ENCODE results near the gene KCND3.

The KCND3 gene

DNA sequence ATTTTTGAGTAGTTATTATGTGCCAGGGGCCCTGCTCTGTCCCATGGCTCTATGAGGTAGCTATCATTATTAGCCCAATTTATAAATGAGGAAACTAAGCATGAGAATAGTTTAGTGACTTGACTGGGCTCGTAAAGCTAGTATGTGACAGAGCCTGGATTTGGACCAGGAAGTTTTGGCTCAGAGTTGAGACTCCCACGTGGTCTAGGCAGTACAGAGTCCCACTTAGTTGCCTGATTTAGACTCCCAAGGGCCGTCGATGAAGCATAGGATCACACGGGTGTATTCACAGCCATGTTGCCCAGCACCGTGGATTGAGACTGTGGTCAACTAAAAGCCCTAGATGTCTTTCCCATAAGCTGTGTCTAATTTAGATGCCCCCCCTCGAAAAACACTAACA is 152.1 kb downstream of the KCND3 start:
- TF ChIP-seq, protein P1, sequence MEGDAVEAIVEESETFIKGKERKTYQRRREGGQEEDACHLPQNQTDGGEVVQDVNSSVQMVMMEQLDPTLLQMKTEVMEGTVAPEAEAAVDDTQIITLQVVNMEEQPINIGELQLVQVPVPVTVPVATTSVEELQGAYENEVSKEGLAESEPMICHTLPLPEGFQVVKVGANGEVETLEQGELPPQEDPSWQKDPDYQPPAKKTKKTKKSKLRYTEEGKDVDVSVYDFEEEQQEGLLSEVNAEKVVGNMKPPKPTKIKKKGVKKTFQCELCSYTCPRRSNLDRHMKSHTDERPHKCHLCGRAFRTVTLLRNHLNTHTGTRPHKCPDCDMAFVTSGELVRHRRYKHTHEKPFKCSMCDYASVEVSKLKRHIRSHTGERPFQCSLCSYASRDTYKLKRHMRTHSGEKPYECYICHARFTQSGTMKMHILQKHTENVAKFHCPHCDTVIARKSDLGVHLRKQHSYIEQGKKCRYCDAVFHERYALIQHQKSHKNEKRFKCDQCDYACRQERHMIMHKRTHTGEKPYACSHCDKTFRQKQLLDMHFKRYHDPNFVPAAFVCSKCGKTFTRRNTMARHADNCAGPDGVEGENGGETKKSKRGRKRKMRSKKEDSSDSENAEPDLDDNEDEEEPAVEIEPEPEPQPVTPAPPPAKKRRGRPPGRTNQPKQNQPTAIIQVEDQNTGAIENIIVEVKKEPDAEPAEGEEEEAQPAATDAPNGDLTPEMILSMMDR (IDR thresholded peaks at IDR 0.05; ENCODE audit: borderline replicate concordance, insufficient read depth, low read depth, low read length), result no peak
- H3K4me3 ChIP-seq (ENCODE audit: low read depth, low read length), result no peak overlapping the region

DNA sequence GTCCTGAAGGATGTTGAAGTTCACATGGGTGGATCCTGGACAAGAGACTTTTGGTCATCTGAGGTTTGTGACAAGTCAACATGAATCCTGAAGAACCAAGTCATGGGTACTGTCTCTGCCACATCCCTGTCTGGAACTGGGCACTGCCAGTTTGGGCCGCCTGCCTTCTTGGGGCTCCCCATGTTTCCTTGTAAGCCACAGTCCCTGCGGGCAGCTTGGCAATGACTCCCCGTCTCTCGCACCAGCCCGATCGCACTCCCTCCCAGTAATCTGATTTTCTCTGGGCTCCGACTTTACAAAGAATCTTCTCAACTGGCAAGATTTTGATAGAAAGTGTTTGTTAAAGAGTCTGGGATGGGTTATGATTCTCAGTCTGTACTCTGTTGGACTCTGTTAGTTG is 153.4 kb downstream of the KCND3 start:
- TF ChIP-seq, protein P1 (IDR thresholded peaks at IDR 0.05; ENCODE audit: borderline replicate concordance, insufficient read depth, low read depth, low read length), result no peak
- H3K4me3 ChIP-seq (ENCODE audit: low read depth, low read length), result no peak overlapping the region

DNA sequence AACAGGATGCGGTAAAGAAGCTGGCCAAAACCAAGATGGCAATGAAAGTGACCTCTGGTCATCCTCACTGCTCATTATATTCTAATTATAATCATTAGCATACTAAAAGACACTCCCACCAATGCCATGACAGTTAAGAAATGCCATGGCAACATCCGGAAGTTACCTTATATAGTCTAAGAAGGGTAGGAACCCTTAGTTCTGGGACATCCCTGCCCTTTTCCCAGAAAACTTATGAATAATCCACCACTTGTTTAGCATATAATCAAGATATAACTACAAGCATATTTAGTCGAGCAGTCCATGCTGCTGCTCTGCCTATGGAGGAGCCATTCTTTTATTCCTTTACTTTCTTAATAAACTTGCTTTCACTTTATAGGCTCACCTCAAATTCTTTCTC is 154.0 kb downstream of the KCND3 start:
- no peak overlapping the region for H3K4me3 ChIP-seq (ENCODE audit: low read depth, low read length)
- TF ChIP-seq, protein P1 (IDR thresholded peaks at IDR 0.05; ENCODE audit: borderline replicate concordance, insufficient read depth, low read depth, low read length), result no peak

DNA sequence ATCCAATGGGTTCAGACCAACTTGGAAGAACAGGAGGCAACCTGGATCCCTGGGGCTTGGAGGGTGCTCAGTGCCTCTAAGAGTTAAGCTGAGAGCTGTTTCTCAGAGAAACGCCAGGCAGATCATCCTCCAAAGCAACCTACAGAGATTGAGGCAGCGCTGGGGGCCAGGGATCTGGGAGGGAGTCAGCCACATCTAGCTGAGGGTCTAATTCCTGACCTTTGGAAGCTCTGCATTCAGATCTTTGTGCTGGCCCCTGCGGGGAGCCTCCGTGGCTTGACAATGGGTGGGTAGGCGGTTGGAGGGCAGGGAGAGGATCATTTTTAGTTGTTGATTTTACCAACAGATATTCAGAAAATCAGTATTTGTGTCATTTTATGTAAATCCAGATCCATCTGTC is 154.5 kb downstream of the KCND3 start:
- TF ChIP-seq, protein P1 (IDR thresholded peaks at IDR 0.05; ENCODE audit: borderline replicate concordance, insufficient read depth, low read depth, low read length), result no peak
- H3K4me3 ChIP-seq (ENCODE audit: low read depth, low read length), result no peak overlapping the region

DNA sequence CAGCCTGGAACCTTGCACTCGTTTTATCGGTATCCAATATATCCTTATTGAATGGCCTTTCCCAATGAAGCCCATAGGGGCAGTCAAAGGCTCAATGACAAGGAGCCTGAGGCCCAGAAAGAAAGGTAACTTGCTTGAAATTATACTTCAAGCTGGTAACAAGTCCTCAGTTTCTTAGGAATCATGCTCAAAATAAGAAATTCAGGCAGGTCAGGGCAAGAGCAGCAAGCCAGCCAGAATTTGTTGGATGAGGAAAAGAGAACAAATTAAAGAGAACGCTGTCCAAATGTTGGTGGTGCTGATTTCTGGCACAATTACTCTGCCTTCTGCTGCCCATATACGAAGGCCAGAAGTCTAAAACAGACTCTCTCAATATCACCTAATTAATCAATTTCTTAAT is 156.1 kb downstream of the KCND3 start:
- no peak overlapping the region for H3K4me3 ChIP-seq (ENCODE audit: low read depth, low read length)
- TF ChIP-seq, protein P1 (IDR thresholded peaks at IDR 0.05; ENCODE audit: borderline replicate concordance, insufficient read depth, low read depth, low read length), result no peak

DNA sequence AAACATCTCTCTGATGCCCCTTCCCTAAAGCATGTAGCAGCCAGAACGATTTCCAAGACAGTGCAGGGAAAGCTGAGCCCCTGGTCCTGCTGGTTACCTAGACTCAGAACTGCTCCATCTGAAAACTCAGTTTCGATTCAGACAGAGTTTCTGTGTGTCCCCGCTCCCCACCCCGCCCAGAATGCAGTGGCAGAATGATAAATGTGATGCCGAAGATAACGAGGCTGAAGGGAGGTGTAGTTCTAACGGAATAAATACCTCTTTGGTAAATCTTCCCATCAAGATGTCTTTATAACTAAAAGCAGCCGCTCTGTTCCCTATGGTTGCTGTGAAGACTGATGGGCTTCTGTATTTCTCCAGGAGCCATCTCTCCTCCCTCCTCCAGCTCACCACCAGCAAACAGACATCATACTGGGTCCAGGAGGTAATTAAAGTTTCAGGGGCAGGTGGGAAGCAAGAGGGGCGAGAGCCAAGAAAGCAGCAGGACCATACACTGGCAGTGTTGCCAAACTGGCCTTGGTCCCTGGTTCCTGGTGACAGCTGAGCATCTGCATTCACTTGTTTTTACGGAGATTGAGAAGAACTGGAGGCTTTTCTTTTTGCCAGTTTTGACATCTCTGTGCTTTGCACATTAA is 156.8 kb downstream of the KCND3 start:
- TF ChIP-seq, protein P1 (IDR thresholded peaks at IDR 0.05; ENCODE audit: borderline replicate concordance, insufficient read depth, low read depth, low read length), result no peak
- no peak overlapping the region for H3K4me3 ChIP-seq (ENCODE audit: low read depth, low read length)

DNA sequence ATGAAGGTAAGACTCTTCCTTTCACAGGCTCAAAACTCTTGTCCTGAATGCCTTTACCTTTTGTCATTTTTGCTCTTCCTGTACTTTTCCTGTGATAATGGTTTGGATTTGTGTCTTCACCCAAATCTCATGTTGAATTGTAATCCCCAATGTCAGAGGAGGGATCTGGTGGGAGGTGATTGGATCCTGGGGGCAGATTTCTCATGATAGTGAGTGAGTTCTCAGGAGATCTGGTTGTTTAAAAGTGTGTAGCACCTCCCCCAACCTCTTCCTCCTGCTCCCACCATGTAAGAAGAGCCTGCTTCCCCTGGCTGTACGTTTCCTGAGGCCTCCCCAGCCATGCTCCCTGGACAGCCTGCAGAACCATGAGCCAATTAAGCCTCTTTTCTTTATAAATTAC is 158.3 kb downstream of the KCND3 start:
- TF ChIP-seq, protein P1 (IDR thresholded peaks at IDR 0.05; ENCODE audit: borderline replicate concordance, insufficient read depth, low read depth, low read length), result no peak
- no peak overlapping the region for H3K4me3 ChIP-seq (ENCODE audit: low read depth, low read length)

Data from GM12875 (cell line).